BLaER1 (cell line): ENCODE measurements around the gene DEPDC5.

Experiments
- H3K27ac ChIP-seq: shearing (Covaris generic); formaldehyde crosslinking; 2 replicates; pipeline ENCODE4 v1.8.1; 2022
- H3K27me3 ChIP-seq: shearing (Covaris generic); formaldehyde crosslinking; 2 replicates; pipeline ENCODE4 v1.8.1; 2022
- H3K36me3 ChIP-seq: shearing (Covaris generic); formaldehyde crosslinking; 2 replicates; pipeline ENCODE4 v1.8.1; 2022
- H3K4me1 ChIP-seq: shearing (Covaris generic); formaldehyde crosslinking; 2 replicates; pipeline ENCODE4 v1.8.1; 2022
- H3K4me2 ChIP-seq: shearing (Covaris generic); formaldehyde crosslinking; 2 replicates; pipeline ENCODE4 v1.8.1; 2022
- H3K4me3 ChIP-seq: shearing (Covaris generic); formaldehyde crosslinking; 2 replicates; pipeline ENCODE4 v1.8.1; 2022
- H3K9ac ChIP-seq: shearing (Covaris generic); formaldehyde crosslinking; 2 replicates; pipeline ENCODE4 v1.8.1; 2022
- H3K9me3 ChIP-seq: shearing (Covaris generic); formaldehyde crosslinking; 2 replicates; pipeline ENCODE4 v1.8.1; 2022
- H4K20me1 ChIP-seq: shearing (Covaris generic); formaldehyde crosslinking; 2 replicates; pipeline ENCODE4 v1.8.1; 2022
- Cebpa-rat ChIP-seq: shearing (Covaris generic); IDR thresholded peaks from 2 replicates; pipeline ENCODE4 v1.8.1; 2022

The DEPDC5 gene

DNA sequence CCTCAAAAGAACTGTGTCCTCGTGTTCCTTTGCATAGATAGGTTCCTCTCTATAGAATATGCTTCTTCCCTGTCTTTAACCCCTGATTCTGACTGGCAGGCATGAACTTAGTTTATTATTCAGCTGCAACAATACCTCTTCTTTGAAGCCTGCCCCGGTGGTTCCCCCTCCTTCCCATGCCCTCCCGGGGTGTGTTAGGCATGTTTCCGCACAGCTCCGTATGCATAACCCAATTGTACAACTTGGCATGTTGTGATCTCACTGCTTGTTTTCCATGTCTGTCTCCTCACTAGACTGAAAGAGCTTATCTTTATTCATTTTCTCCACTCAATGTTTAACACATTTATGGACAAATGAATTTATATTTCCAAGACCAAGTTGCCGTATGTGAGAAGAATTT is 72.6 kb downstream of the DEPDC5 start:
- H3K9me3 ChIP-seq = no peaks in the 10 kb centered on the region
- no peak overlapping the region for H3K27ac ChIP-seq
- TF ChIP-seq Cebpa-rat = no peak
- H3K4me1 ChIP-seq = peaks cover 27% of the 10 kb centered on the region
- H3K9ac ChIP-seq = no peak overlapping the region
- no peaks in the 10 kb centered on the region for H4K20me1 ChIP-seq
- H3K4me2 ChIP-seq = no peak overlapping the region
- no peaks in the 10 kb centered on the region for H3K27me3 ChIP-seq
- peaks cover 85% of the 10 kb centered on the region for H3K36me3 ChIP-seq
- no peak overlapping the region for H3K4me3 ChIP-seq

DNA sequence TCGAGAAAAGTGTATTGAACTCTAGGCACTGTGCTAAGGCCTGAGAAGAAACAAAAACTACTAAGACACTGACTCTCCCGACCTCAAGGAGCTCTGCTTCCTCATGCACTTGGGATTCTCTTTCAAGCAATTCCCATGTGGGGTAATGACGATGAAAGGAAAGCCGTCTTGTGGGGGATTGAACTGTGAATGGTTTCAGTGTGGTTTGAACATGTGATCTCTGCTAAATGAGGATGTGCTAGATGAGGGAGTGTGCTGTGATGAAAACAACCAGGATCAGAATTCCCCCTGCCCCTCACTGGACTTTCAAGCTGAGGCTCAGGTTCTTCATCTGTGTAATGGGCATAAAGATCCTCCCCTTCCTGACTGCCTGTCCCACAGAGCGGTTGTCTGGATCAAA is 74.9 kb downstream of the DEPDC5 start:
- TF ChIP-seq Cebpa-rat = no peak
- H3K9ac ChIP-seq = no peak overlapping the region
- H4K20me1 ChIP-seq = no peaks in the 10 kb centered on the region
- H3K4me2 ChIP-seq = peak overlapping the region; percentile 68
- peaks cover 85% of the 10 kb centered on the region for H3K36me3 ChIP-seq
- H3K4me1 ChIP-seq = peaks cover 27% of the 10 kb centered on the region
- H3K27ac ChIP-seq = peak overlapping the region; percentile 2; the same call in 1 of the 2 replicates
- no peaks in the 10 kb centered on the region for H3K27me3 ChIP-seq
- H3K9me3 ChIP-seq = no peaks in the 10 kb centered on the region
- H3K4me3 ChIP-seq = no peak overlapping the region

GRCh38 chr22:31829505-31829904 is 75.7 kb downstream of the DEPDC5 start:
- Histone ChIP-seq H3K4me2 (peak overlapping the region; percentile 68), H3K4me3 (no peak overlapping the region), H3K9me3 (no peaks in the 10 kb centered on the region), H3K27me3 (no peaks in the 10 kb centered on the region), H3K4me1 (peaks cover 27% of the 10 kb centered on the region), H3K36me3 (peaks cover 85% of the 10 kb centered on the region), H3K9ac (no peak overlapping the region), H3K27ac (0 out of 2 replicates have a peak overlapping the region, but pooled peaks have one; percentile 32), H4K20me1 (no peaks in the 10 kb centered on the region)
- no peak for TF ChIP-seq Cebpa-rat

- peaks cover 86% of the 10 kb centered on the region for H3K36me3 ChIP-seq
- H3K27me3 ChIP-seq = no peaks in the 10 kb centered on the region
- H4K20me1 ChIP-seq = no peaks in the 10 kb centered on the region
- no peak overlapping the region for H3K4me2 ChIP-seq
- peaks cover 27% of the 10 kb centered on the region for H3K4me1 ChIP-seq
- no peak for TF ChIP-seq Cebpa-rat
- no peak overlapping the region for H3K9ac ChIP-seq
- H3K9me3 ChIP-seq = no peaks in the 10 kb centered on the region
- H3K4me3 ChIP-seq = no peak overlapping the region
- H3K27ac ChIP-seq = no peak overlapping the region
These were observed 76.9 kb downstream of the DEPDC5 start for GRCh38 chr22:31830721-31831070.

DNA sequence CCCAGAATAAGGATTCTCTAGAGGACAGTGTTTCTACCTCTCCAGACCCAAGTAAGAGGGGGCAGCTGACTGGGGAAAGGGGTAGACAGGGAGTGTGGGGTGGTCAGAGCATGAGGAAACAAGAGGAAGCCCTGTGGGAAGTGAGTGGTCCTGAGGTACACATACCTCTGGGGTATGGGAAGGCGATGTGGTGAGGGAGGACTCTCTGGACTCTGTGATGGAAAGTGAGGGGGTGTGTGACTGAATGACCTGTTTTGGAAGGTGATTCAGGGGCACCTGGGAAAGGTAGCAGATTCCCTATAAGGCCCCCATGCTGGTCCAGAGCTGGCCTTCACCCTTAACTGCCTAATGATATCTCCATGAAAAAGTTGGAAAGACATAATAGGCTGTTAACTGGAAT is 80.1 kb downstream of the DEPDC5 start:
- Histone ChIP-seq H3K4me1 (peaks cover 12% of the 10 kb centered on the region), H3K4me3 (no peak overlapping the region), H3K27me3 (no peaks in the 10 kb centered on the region), H4K20me1 (no peaks in the 10 kb centered on the region), H3K4me2 (no peak overlapping the region), H3K9ac (no peak overlapping the region), H3K27ac (no peak overlapping the region), H3K9me3 (no peaks in the 10 kb centered on the region), H3K36me3 (peaks cover 90% of the 10 kb centered on the region)
- no peak for TF ChIP-seq Cebpa-rat

- H3K4me1 ChIP-seq = peaks cover 10% of the 10 kb centered on the region
- H3K9ac ChIP-seq = no peak overlapping the region
- peaks cover 96% of the 10 kb centered on the region for H3K36me3 ChIP-seq
- no peak overlapping the region for H3K27ac ChIP-seq
- no peaks in the 10 kb centered on the region for H3K9me3 ChIP-seq
- no peak overlapping the region for H3K4me3 ChIP-seq
- no peaks in the 10 kb centered on the region for H3K27me3 ChIP-seq
- no peaks in the 10 kb centered on the region for H4K20me1 ChIP-seq
- TF ChIP-seq Cebpa-rat = no peak
- H3K4me2 ChIP-seq = no peak overlapping the region
These were observed 82.2 kb downstream of the DEPDC5 start for GRCh38 chr22:31836010-31836409.

DNA sequence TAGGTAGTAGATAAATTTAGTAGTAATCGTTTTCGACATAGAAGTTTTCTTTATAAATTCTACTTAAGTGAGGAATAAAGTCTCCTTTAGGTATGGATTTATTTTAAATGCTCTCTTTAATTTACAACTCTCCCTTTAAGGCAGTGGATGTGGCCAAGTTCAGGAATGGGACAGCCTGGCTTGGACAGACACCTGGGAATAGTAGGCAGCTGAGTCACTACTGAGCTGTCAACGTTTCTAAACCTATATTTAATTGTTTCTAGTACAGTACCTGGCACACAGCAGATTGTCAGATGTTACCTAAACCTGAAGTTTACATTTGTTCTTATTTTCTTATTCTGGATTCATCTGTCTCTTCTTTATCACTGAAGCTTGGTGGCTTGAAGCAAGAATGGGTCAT is 85.1 kb downstream of the DEPDC5 start:
- Histone ChIP-seq H3K36me3 (peaks cover 99% of the 10 kb centered on the region), H4K20me1 (no peaks in the 10 kb centered on the region)
- no peak for TF ChIP-seq Cebpa-rat

GRCh38 chr22:31839986-31840385 is 86.2 kb downstream of the DEPDC5 start:
- TF ChIP-seq Cebpa-rat = no peak
- H3K36me3 ChIP-seq = peaks cover 99% of the 10 kb centered on the region
- H3K4me3 ChIP-seq = no peak overlapping the region

More for the DNA sequence above, 85.1 kb downstream of the DEPDC5 start:
- no peak overlapping the region for H3K4me3 ChIP-seq
- H3K9ac ChIP-seq = no peak overlapping the region
- H3K27me3 ChIP-seq = no peaks in the 10 kb centered on the region
- H3K4me1 ChIP-seq = peaks cover 19% of the 10 kb centered on the region
- H3K4me2 ChIP-seq = no peak overlapping the region
- no peak overlapping the region for H3K27ac ChIP-seq
- no peaks in the 10 kb centered on the region for H3K9me3 ChIP-seq

GRCh38 chr22:31840585-31840984 is 86.8 kb downstream of the DEPDC5 start:
- Histone ChIP-seq H3K9ac (peak overlapping the region; percentile 36; the same call in 1 of the 2 replicates), H3K4me2 (peak overlapping the region; percentile 61), H3K27ac (0 out of 2 replicates have a peak overlapping the region, but pooled peaks have one; percentile 54), H3K4me3 (no peak overlapping the region), H4K20me1 (no peaks in the 10 kb centered on the region), H3K4me1 (peaks cover 19% of the 10 kb centered on the region), H3K27me3 (no peaks in the 10 kb centered on the region), H3K36me3 (peaks cover 99% of the 10 kb centered on the region), H3K9me3 (no peaks in the 10 kb centered on the region)
- no peak for TF ChIP-seq Cebpa-rat

More at GRCh38 chr22:31839986-31840385, 86.2 kb downstream of the DEPDC5 start:
- H4K20me1 ChIP-seq = no peaks in the 10 kb centered on the region
- peaks cover 19% of the 10 kb centered on the region for H3K4me1 ChIP-seq
- H3K9ac ChIP-seq = no peak overlapping the region
- no peak overlapping the region for H3K27ac ChIP-seq
- 0 out of 2 replicates have a peak overlapping the region, but pooled peaks have one; percentile 61 for H3K4me2 ChIP-seq
- H3K27me3 ChIP-seq = no peaks in the 10 kb centered on the region
- no peaks in the 10 kb centered on the region for H3K9me3 ChIP-seq

DNA sequence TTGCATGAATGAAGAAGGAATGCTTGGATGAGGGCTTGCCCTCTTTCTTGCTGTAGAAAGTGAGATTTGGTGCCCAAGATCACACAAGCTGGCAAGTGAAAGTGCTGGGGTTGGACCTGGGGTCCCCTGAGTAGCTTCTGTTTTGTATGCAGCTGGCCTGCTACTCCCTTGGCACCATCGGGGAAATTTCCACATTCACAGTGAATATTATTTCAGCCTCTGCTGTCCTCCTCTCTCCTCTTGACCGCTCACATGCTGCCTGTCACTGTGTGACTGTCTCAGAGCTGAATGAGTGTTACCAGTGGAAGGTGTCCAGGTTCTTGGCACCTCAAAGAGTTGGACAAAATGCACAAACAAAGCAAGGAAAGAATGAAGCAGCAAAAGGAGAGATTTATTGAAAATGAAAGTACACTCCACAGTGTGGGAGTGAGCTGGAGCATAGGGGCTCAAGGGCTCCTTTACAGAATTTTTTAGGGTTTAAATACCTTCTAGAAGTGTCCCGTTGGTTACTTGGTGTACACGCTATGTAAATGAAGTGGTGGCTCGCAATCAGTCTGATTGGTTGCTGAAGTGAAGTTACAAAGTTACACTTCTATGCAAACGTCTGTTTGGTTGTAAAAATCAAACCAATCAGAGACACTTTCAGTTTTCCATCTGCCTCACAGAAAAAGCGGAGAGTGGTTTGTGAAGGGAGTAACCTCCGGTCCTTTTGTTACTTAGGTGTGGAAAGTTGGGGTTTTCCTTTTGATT is 87.4 kb downstream of the DEPDC5 start:
- Histone ChIP-seq H3K36me3 (peaks cover 99% of the 10 kb centered on the region), H4K20me1 (no peaks in the 10 kb centered on the region), H3K27me3 (no peaks in the 10 kb centered on the region), H3K9ac (peak overlapping the region; percentile 36), H3K9me3 (no peaks in the 10 kb centered on the region), H3K4me2 (peak overlapping the region; percentile 61), H3K4me3 (no peak overlapping the region; the same call in 1 of the 2 replicates), H3K4me1 (peaks cover 19% of the 10 kb centered on the region), H3K27ac (peak overlapping the region; percentile 54; the same call in 1 of the 2 replicates)
- no peak for TF ChIP-seq Cebpa-rat
